H9 (cell line): Measurements from ENCODE around the gene LSM4. TPM values are rescaled to one million over a fixed set of nuclear protein-coding genes. Genes with fewer than 3 reads are reported as not detected.

Experiments used
- DNase-seq: peaks from one replicate; pipeline ENCODE4 v3.0.0-alpha.2; 2017
- H2AFZ ChIP-seq: one replicate; pipeline ENCODE4 v1.6.1; 2013; ENCODE audit warnings: mild to moderate bottlenecking, low read length, control low read depth, moderate library complexity
- H2AK5ac ChIP-seq: 2 replicates; pipeline ENCODE4 v1.6.1; 2013; ENCODE audit warnings: low read length, control low read depth, mixed read lengths; ENCODE audit not compliant: insufficient read length
- H2BK120ac ChIP-seq: one replicate; pipeline ENCODE4 v1.6.1; 2013; ENCODE audit warnings: low read depth, mild to moderate bottlenecking, low read length, control low read depth, inconsistent platforms; ENCODE audit not compliant: poor library complexity, severe bottlenecking
- H2BK12ac ChIP-seq: 2 replicates; pipeline ENCODE4 v1.6.1; 2013; ENCODE audit warnings: low read length, control low read depth, mixed read lengths, low read depth; ENCODE audit not compliant: insufficient read length
- H2BK15ac ChIP-seq: 2 replicates; pipeline ENCODE4 v1.6.1; 2013; ENCODE audit warnings: low read depth, low read length, control low read depth
- H2BK20ac ChIP-seq: one replicate; pipeline ENCODE4 v1.6.1; 2013; ENCODE audit warnings: low read depth, mild to moderate bottlenecking, low read length, control low read depth, inconsistent platforms; ENCODE audit not compliant: poor library complexity, severe bottlenecking
- H2BK5ac ChIP-seq: 2 replicates; pipeline ENCODE4 v1.6.1; 2013; ENCODE audit warnings: low read length, control low read depth, mixed read lengths; ENCODE audit not compliant: insufficient read length
- H3K14ac ChIP-seq: 2 replicates; pipeline ENCODE4 v1.6.1; 2013; ENCODE audit warnings: low read length, control low read depth; ENCODE audit not compliant: insufficient read depth
- H3K18ac ChIP-seq: 2 replicates; pipeline ENCODE4 v1.6.1; 2013; ENCODE audit warnings: low read depth, mild to moderate bottlenecking, mixed read lengths, low read length, control low read depth; ENCODE audit not compliant: insufficient read length
- H3K23ac ChIP-seq: 2 replicates; pipeline ENCODE4 v1.6.1; 2013; ENCODE audit warnings: low read length, control low read depth, mixed read lengths, low read depth; ENCODE audit not compliant: insufficient read length
- H3K23me2 ChIP-seq: 2 replicates; pipeline ENCODE4 v1.6.1; 2013; ENCODE audit warnings: low read depth, mild to moderate bottlenecking, mixed read lengths, low read length, control low read depth; ENCODE audit not compliant: insufficient read length, poor library complexity, severe bottlenecking
- H3K27ac ChIP-seq: 2 replicates; pipeline ENCODE4 v1.5.1; 2013; ENCODE audit warnings: low read length, control low read depth, mixed read lengths, low read depth; ENCODE audit not compliant: insufficient read length
- H3K27me3 ChIP-seq: 2 replicates; pipeline ENCODE4 v1.6.1; 2013; ENCODE audit warnings: low read length, control low read depth, inconsistent platforms; ENCODE audit not compliant: insufficient read depth
- H3K4ac ChIP-seq: 2 replicates; pipeline ENCODE4 v1.6.1; 2013; ENCODE audit warnings: low read depth, mild to moderate bottlenecking, control low read depth, inconsistent platforms, low read length, moderate library complexity
- H3K4me1 ChIP-seq: 2 replicates; pipeline ENCODE4 v1.6.1; 2013; ENCODE audit warnings: low read length, control low read depth, inconsistent platforms; ENCODE audit not compliant: insufficient read depth
- H3K4me2 ChIP-seq: 2 replicates; pipeline ENCODE4 v1.6.1; 2013; ENCODE audit warnings: low read length, control low read depth, mixed read lengths; ENCODE audit not compliant: insufficient read length, insufficient read depth
- H3K56ac ChIP-seq: 2 replicates; pipeline ENCODE4 v1.6.1; 2013; ENCODE audit warnings: low read depth, mild to moderate bottlenecking, mixed read lengths, low read length, control low read depth; ENCODE audit not compliant: insufficient read length
- H3K79me1 ChIP-seq: 2 replicates; pipeline ENCODE4 v1.6.1; 2013; ENCODE audit warnings: low read depth, mild to moderate bottlenecking, moderate library complexity, low read length, control low read depth, inconsistent platforms; ENCODE audit not compliant: insufficient read depth, poor library complexity, severe bottlenecking
- H3K79me2 ChIP-seq: 2 replicates; pipeline ENCODE4 v1.6.1; 2013; ENCODE audit warnings: low read length, control low read depth, inconsistent platforms; ENCODE audit not compliant: insufficient read depth
- H3K9ac ChIP-seq: 2 replicates; pipeline ENCODE4 v1.6.1; 2013; ENCODE audit warnings: low read length, control low read depth, mixed read lengths; ENCODE audit not compliant: insufficient read length; ENCODE audit errors: extremely low read depth
- H3K9me3 ChIP-seq: one replicate; pipeline ENCODE4 v1.6.1; 2013; ENCODE audit warnings: low read depth, low read length, inconsistent platforms; ENCODE audit not compliant: control insufficient read depth
- H3T11ph ChIP-seq: one replicate; pipeline ENCODE4 v1.6.1; 2013; ENCODE audit warnings: mild to moderate bottlenecking, low read length, control low read depth, inconsistent platforms
- H4K20me1 ChIP-seq: one replicate; pipeline ENCODE4 v1.6.1; 2013; ENCODE audit not compliant: control insufficient read depth, insufficient read length, insufficient read depth
- H4K5ac ChIP-seq: 2 replicates; pipeline ENCODE4 v1.6.1; 2013; ENCODE audit warnings: low read depth, mild to moderate bottlenecking, mixed read lengths, low read length, control low read depth; ENCODE audit not compliant: insufficient read length
- H4K8ac ChIP-seq: replicated peaks from 2 replicates; pipeline ENCODE4 v1.6.1; 2013; ENCODE audit warnings: low read length, control low read depth, mixed read lengths, low read depth; ENCODE audit not compliant: insufficient read length
- H4K91ac ChIP-seq: 2 replicates; pipeline ENCODE4 v1.6.1; 2013; ENCODE audit warnings: low read depth, mild to moderate bottlenecking, moderate library complexity, mixed read lengths, low read length, control low read depth; ENCODE audit not compliant: insufficient read length
- H3K27ac Mint-ChIP-seq, 3 experiments: 2 replicates in 2 of 3; 3 replicates in 1 of 3; pipeline ENCODE4 v1.8.0; 2020 to 2021; ENCODE audit warnings: mixed read lengths in 3 of 3, mild to moderate bottlenecking in 1 of 3, moderate library complexity in 1 of 3
- H3K27me3 Mint-ChIP-seq: 2 replicates; pipeline ENCODE4 v1.8.0; 2021; ENCODE audit warnings: low read depth, mild to moderate bottlenecking, moderate library complexity, mixed read lengths
- H3K36me3 Mint-ChIP-seq, 3 experiments: 2 replicates in 2 of 3; 3 replicates in 1 of 3; pipeline ENCODE4 v1.8.0; 2020 to 2021; ENCODE audit warnings: low read depth in 3 of 3, mixed read lengths in 3 of 3; ENCODE audit not compliant: insufficient read depth in 1 of 3
- H3K4me1 Mint-ChIP-seq, 2 experiments: 2 replicates each; pipeline ENCODE4 v1.8.0; 2020; ENCODE audit warnings: mixed read lengths in 2 of 2
- H3K4me3 Mint-ChIP-seq, 2 experiments: 2 replicates in 1 of 2; 3 replicates in 1 of 2; pipeline ENCODE4 v1.8.0; 2020 to 2021; ENCODE audit warnings: mild to moderate bottlenecking in 2 of 2, mixed read lengths in 2 of 2, moderate library complexity in 1 of 2
- H3K9me3 Mint-ChIP-seq, 2 experiments: 2 replicates in 1 of 2; 3 replicates in 1 of 2; pipeline ENCODE4 v1.8.0; 2020; ENCODE audit warnings: mild to moderate bottlenecking in 2 of 2, mixed read lengths in 2 of 2, moderate library complexity in 1 of 2
- WGBS: extraction: QIAGEN DNeasy Blood & Tissue Kit; methylation state at CpG from one replicate; pipeline ENCODE4 v1.1.7; 2013; ENCODE audit warnings: missing lambda C conversion rate, low lambda C conversion rate, mixed read lengths; ENCODE audit not compliant: insufficient read length; ENCODE audit errors: extremely low coverage; 5-methylcytosine and 5-hydroxymethylcytosine counted together
- total RNA-seq: library from RNA; stranded (reverse); gene quantifications from 2 replicates; pipeline ENCODE4 v1.2.1, GENCODE V29; 2021
- TF ChIP-seq, protein P1 (sequence below): fragments of 200-600 bp; sonication (generic); conservative IDR thresholded peaks from 3 replicates; pipeline ENCODE4 v1.8.0; 2021; ENCODE audit warnings: antibody characterized with exemption, mild to moderate bottlenecking

Gene LSM4
- total RNA-seq, 1 experiment from 2014 or later: 342 TPM

GRCh38 chr19:18333680-18334079, 10.8 kb upstream of the LSM4 start:
- Histone ChIP-seq H3K23ac (no peak overlapping the region), H2AK5ac (no peak overlapping the region), H4K5ac (no peak overlapping the region), H3K27me3 (no peaks in the 10 kb centered on the region), H3K4ac (no peak overlapping the region), H3K4me2 (no peak overlapping the region), H2AFZ (no peak overlapping the region), H2BK120ac (no peak overlapping the region), H2BK20ac (no peak overlapping the region), H3K4me1 (no peaks in the 10 kb centered on the region), H3K56ac (no peak overlapping the region), H3K9ac (no peak overlapping the region), H2BK5ac (no peak overlapping the region), H3K79me1 (no peaks in the 10 kb centered on the region), H3T11ph (no peak overlapping the region), H3K9me3 (no peaks in the 10 kb centered on the region), H3K23me2 (no peaks in the 10 kb centered on the region), H3K18ac (no peak overlapping the region), H2BK15ac (no peak overlapping the region), H4K91ac (no peak overlapping the region), H3K14ac (no peak overlapping the region), H4K8ac (no peak overlapping the region), H2BK12ac (no peak overlapping the region), H3K27ac (no peak overlapping the region), H4K20me1 (no peaks in the 10 kb centered on the region), H3K79me2 (no peaks in the 10 kb centered on the region)
- no peak overlapping the region for H3K27ac Mint-ChIP-seq
- no peaks in the 10 kb centered on the region for H3K36me3 Mint-ChIP-seq
- TF ChIP-seq, protein P1, sequence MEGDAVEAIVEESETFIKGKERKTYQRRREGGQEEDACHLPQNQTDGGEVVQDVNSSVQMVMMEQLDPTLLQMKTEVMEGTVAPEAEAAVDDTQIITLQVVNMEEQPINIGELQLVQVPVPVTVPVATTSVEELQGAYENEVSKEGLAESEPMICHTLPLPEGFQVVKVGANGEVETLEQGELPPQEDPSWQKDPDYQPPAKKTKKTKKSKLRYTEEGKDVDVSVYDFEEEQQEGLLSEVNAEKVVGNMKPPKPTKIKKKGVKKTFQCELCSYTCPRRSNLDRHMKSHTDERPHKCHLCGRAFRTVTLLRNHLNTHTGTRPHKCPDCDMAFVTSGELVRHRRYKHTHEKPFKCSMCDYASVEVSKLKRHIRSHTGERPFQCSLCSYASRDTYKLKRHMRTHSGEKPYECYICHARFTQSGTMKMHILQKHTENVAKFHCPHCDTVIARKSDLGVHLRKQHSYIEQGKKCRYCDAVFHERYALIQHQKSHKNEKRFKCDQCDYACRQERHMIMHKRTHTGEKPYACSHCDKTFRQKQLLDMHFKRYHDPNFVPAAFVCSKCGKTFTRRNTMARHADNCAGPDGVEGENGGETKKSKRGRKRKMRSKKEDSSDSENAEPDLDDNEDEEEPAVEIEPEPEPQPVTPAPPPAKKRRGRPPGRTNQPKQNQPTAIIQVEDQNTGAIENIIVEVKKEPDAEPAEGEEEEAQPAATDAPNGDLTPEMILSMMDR: no peak
- H3K4me1 Mint-ChIP-seq: peaks cover 14 to 34% of the 10 kb centered on the region in 2 experiments
- H3K27me3 Mint-ChIP-seq: no peaks in the 10 kb centered on the region
- DNase-seq: no peak
- WGBS: no CpG with 5 or more reads among the region's 6 CpGs
- H3K9me3 Mint-ChIP-seq: no peaks in the 10 kb centered on the region; a peak in 1 of 5 replicates
- H3K4me3 Mint-ChIP-seq: no peak overlapping the region
